GM23338 (cell line): ENCODE data around the gene TRIM72. TPM values are rescaled to one million over a fixed set of nuclear protein-coding genes. Genes with fewer than 3 reads are reported as not detected.

ENCODE experiments used
- ATAC-seq: fragments of 200-7000 bp; cut with Tn5 transposase; 3 replicates; pipeline ENCODE4 v1.9.1; 2020
- DNase-seq: peaks from one replicate; pipeline ENCODE4 v3.0.0-alpha.2; 2015; ENCODE audit warnings: low spot score
- H2AFZ ChIP-seq: fragments of 200-600 bp; sonication (generic); 2 replicates; pipeline ENCODE4 v1.8.0; 2016; ENCODE audit warnings: antibody characterized with exemption, mild to moderate bottlenecking, moderate library complexity
- H3F3A ChIP-seq: fragments of 200-600 bp; sonication (generic); replicated peaks from 2 replicates; pipeline ENCODE4 v1.8.0; 2017; ENCODE audit warnings: antibody characterized with exemption, mixed run types, low read depth
- H3K27ac ChIP-seq: fragments of 200-600 bp; sonication (generic); 2 replicates; pipeline ENCODE4 v1.6.1; 2016; ENCODE audit warnings: low read depth
- H3K27me3 ChIP-seq: fragments of 200-600 bp; sonication (generic); 2 replicates; pipeline ENCODE4 v1.8.0; 2016; ENCODE audit warnings: mild to moderate bottlenecking, mixed run types, moderate library complexity; ENCODE audit not compliant: insufficient read depth
- H3K36me3 ChIP-seq: fragments of 200-600 bp; sonication (generic); 2 replicates; pipeline ENCODE4 v1.8.0; 2016; ENCODE audit warnings: mild to moderate bottlenecking; ENCODE audit not compliant: insufficient read depth
- H3K4me1 ChIP-seq: fragments of 200-600 bp; sonication (generic); 2 replicates; pipeline ENCODE4 v1.8.0; 2016; ENCODE audit warnings: mild to moderate bottlenecking, moderate library complexity; ENCODE audit not compliant: insufficient read depth
- H3K4me2 ChIP-seq: fragments of 200-600 bp; sonication (generic); 2 replicates; pipeline ENCODE4 v1.7.1; 2017; ENCODE audit warnings: mixed run types
- H3K4me3 ChIP-seq: fragments of 200-600 bp; sonication (generic); 2 replicates; pipeline ENCODE4 v1.6.1; 2016; ENCODE audit warnings: mixed run types
- H3K79me2 ChIP-seq: fragments of 200-600 bp; sonication (generic); replicated peaks from 2 replicates; pipeline ENCODE4 v1.8.0; 2017; ENCODE audit warnings: mild to moderate bottlenecking; ENCODE audit not compliant: insufficient read depth
- H3K9me2 ChIP-seq: fragments of 200-600 bp; sonication (generic); 2 replicates; pipeline ENCODE4 v1.8.0; 2017; ENCODE audit not compliant: insufficient read depth
- H4K20me1 ChIP-seq: fragments of 200-600 bp; sonication (generic); replicated peaks from 2 replicates; pipeline ENCODE4 v1.8.0; 2017; ENCODE audit warnings: mild to moderate bottlenecking; ENCODE audit not compliant: insufficient read depth
- H3K27ac Mint-ChIP-seq: 2 replicates; pipeline ENCODE4 v1.8.0; 2020; ENCODE audit warnings: inconsistent platforms, mild to moderate bottlenecking, moderate library complexity, mixed read lengths
- H3K27me3 Mint-ChIP-seq: 3 replicates; pipeline ENCODE4 v1.8.0; 2022; ENCODE audit warnings: low read depth, mild to moderate bottlenecking, moderate library complexity, mixed read lengths, inconsistent platforms; ENCODE audit not compliant: insufficient read depth, poor library complexity
- H3K36me3 Mint-ChIP-seq: 3 replicates; pipeline ENCODE4 v1.8.0; 2021; ENCODE audit warnings: low read depth, mild to moderate bottlenecking, inconsistent platforms, moderate library complexity, mixed read lengths
- H3K4me1 Mint-ChIP-seq: 3 replicates; pipeline ENCODE4 v1.8.0; 2020; ENCODE audit warnings: mild to moderate bottlenecking, inconsistent platforms, mixed read lengths
- H3K4me3 Mint-ChIP-seq: 3 replicates; pipeline ENCODE4 v1.8.0; 2021; ENCODE audit warnings: moderate library complexity, mild to moderate bottlenecking, inconsistent platforms, mixed read lengths
- H3K9me3 Mint-ChIP-seq: 3 replicates; pipeline ENCODE4 v1.8.0; 2020; ENCODE audit warnings: moderate library complexity, mild to moderate bottlenecking, inconsistent platforms, mixed read lengths
- CREB1 ChIP-seq: fragments of 250-450 bp; sonication (Bioruptor Pico); IDR thresholded peaks from 2 replicates; pipeline ENCODE4 v1.5.0; 2020; ENCODE audit warnings: low read depth, mild to moderate bottlenecking, moderate library complexity
- CTCF ChIP-seq, 2 experiments: fragments of 200-600 bp in 1 of 2; sonication (generic) in 1 of 2; conservative IDR thresholded peaks; 2 replicates each; pipeline versions ENCODE4 v1.5.1 to v1.6.1; 2016 to 2017; ENCODE audit warnings: antibody characterized with exemption in 2 of 2, low read depth in 2 of 2, mild to moderate bottlenecking in 2 of 2, moderate library complexity in 1 of 2
- EZH2 ChIP-seq: fragments of 200-600 bp; sonication (generic); IDR thresholded peaks from one replicate; pipeline ENCODE4 v1.8.0; 2017; ENCODE audit warnings: antibody characterized with exemption, mild to moderate bottlenecking, low read depth; ENCODE audit not compliant: unreplicated experiment
- EZH2phosphoT487 ChIP-seq: fragments of 200-600 bp; sonication (generic); IDR thresholded peaks from one replicate; pipeline ENCODE4 v1.8.1; 2018; ENCODE audit warnings: antibody characterized with exemption; ENCODE audit not compliant: unreplicated experiment
- JUNB ChIP-seq: IDR thresholded peaks from one replicate; pipeline ENCODE4 v1.6.1; 2016; ENCODE audit warnings: antibody characterized with exemption; ENCODE audit not compliant: unreplicated experiment
- NANOG ChIP-seq: IDR thresholded peaks from 2 replicates; pipeline ENCODE4 v1.6.1; 2016; ENCODE audit warnings: antibody characterized with exemption, borderline replicate concordance
- POLR2AphosphoS5 ChIP-seq: IDR thresholded peaks from 2 replicates; pipeline ENCODE4 v1.6.1; 2016; ENCODE audit warnings: antibody characterized with exemption, low read depth
- STAT1 ChIP-seq: IDR thresholded peaks from one replicate; pipeline ENCODE4 v1.6.1; 2016; ENCODE audit warnings: antibody characterized with exemption; ENCODE audit not compliant: unreplicated experiment
- ZNF114 ChIP-seq: fragments of 250-450 bp; sonication (Bioruptor Pico); IDR thresholded peaks from 2 replicates; pipeline ENCODE4 v1.5.0; 2020; ENCODE audit warnings: mild to moderate bottlenecking, moderate library complexity
- ZNF331 ChIP-seq: fragments of 250-450 bp; sonication (Bioruptor Pico); IDR thresholded peaks from 2 replicates; pipeline ENCODE4 v1.5.0; 2020; ENCODE audit warnings: low read depth, mild to moderate bottlenecking, moderate library complexity
- ZNF462 ChIP-seq: fragments of 250-450 bp; sonication (Bioruptor Pico); IDR thresholded peaks from 2 replicates; pipeline ENCODE4 v1.5.0; 2020; ENCODE audit warnings: mild to moderate bottlenecking, moderate library complexity
- polyA plus RNA-seq: library from polyadenylated mRNA; unstranded; fragments of >200 nt; fragmentation: Nextera tagmentation; extraction: Ambion mirVana; gene quantifications from 2 replicates; pipeline ENCODE4 v1.2.1, GENCODE V29; 2016
- total RNA-seq: library from RNA; depleted of rRNA; stranded (reverse); fragments of >200 nt; shearing (Covaris generic); gene quantifications from 2 replicates; pipeline ENCODE4 v1.2.3, GENCODE V29; 2014
- TF ChIP-seq, protein P1 (sequence below): IDR thresholded peaks from one replicate; pipeline ENCODE4 v1.6.1; 2018; ENCODE audit warnings: antibody characterized with exemption; ENCODE audit not compliant: unreplicated experiment
- TF ChIP-seq, protein P2 (sequence below): IDR thresholded peaks from 2 replicates; pipeline ENCODE4 v1.6.1; 2016; ENCODE audit warnings: antibody characterized with exemption

The TRIM72 gene
- total and polyA plus RNA-seq, 2 experiments from 2014 or later = 0.81 to 1.3 TPM

- Histone ChIP-seq H3K4me1 (peaks cover 11% of the 10 kb centered on the region), H2AFZ (peak overlapping the region; percentile 47; the same call in 1 of the 2 replicates), H3K9me2 (no peaks in the 10 kb centered on the region), H3K36me3 (no peaks in the 10 kb centered on the region), H3K27ac (no peak overlapping the region), H3K27me3 (no peaks in the 10 kb centered on the region), H3K4me2 (no peak overlapping the region), H3K4me3 (no peak overlapping the region), H3F3A (no peaks in the 10 kb centered on the region; the same call in 1 of the 2 replicates), H4K20me1 (no peaks in the 10 kb centered on the region), H3K79me2 (no peaks in the 10 kb centered on the region)
- H3K27ac Mint-ChIP-seq = no peak overlapping the region
- H3K4me3 Mint-ChIP-seq = no peak overlapping the region
- TF ChIP-seq ZNF462 (no peak), STAT1 (no peak), CREB1 (CRISPR knock-in tag) (no peak), ZNF331 (CRISPR knock-in tag) (no peak), JUNB (no peak), CTCF (conservative IDR thresholded peaks at IDR 0.05; ENCODE audit: low read depth in 2 of 2) (no peak), NANOG (no peak), ZNF114 (no peak), EZH2phosphoT487 (no peak), POLR2AphosphoS5 (no peak), EZH2 (no peak)
- TF ChIP-seq, protein P1, sequence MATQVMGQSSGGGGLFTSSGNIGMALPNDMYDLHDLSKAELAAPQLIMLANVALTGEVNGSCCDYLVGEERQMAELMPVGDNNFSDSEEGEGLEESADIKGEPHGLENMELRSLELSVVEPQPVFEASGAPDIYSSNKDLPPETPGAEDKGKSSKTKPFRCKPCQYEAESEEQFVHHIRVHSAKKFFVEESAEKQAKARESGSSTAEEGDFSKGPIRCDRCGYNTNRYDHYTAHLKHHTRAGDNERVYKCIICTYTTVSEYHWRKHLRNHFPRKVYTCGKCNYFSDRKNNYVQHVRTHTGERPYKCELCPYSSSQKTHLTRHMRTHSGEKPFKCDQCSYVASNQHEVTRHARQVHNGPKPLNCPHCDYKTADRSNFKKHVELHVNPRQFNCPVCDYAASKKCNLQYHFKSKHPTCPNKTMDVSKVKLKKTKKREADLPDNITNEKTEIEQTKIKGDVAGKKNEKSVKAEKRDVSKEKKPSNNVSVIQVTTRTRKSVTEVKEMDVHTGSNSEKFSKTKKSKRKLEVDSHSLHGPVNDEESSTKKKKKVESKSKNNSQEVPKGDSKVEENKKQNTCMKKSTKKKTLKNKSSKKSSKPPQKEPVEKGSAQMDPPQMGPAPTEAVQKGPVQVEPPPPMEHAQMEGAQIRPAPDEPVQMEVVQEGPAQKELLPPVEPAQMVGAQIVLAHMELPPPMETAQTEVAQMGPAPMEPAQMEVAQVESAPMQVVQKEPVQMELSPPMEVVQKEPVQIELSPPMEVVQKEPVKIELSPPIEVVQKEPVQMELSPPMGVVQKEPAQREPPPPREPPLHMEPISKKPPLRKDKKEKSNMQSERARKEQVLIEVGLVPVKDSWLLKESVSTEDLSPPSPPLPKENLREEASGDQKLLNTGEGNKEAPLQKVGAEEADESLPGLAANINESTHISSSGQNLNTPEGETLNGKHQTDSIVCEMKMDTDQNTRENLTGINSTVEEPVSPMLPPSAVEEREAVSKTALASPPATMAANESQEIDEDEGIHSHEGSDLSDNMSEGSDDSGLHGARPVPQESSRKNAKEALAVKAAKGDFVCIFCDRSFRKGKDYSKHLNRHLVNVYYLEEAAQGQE = no peak
- TF ChIP-seq, protein P2, sequence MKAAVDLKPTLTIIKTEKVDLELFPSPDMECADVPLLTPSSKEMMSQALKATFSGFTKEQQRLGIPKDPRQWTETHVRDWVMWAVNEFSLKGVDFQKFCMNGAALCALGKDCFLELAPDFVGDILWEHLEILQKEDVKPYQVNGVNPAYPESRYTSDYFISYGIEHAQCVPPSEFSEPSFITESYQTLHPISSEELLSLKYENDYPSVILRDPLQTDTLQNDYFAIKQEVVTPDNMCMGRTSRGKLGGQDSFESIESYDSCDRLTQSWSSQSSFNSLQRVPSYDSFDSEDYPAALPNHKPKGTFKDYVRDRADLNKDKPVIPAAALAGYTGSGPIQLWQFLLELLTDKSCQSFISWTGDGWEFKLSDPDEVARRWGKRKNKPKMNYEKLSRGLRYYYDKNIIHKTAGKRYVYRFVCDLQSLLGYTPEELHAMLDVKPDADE = no peak
- H3K36me3 Mint-ChIP-seq = no peaks in the 10 kb centered on the region
- ATAC-seq = no peak
- H3K27me3 Mint-ChIP-seq = peaks cover 7% of the 10 kb centered on the region
- DNase-seq = no peak
- no peaks in the 10 kb centered on the region; the same call in 2 of the 3 replicates for H3K9me3 Mint-ChIP-seq
- peaks cover 12% of the 10 kb centered on the region; the same call in 2 of the 3 replicates for H3K4me1 Mint-ChIP-seq
These were observed 37.0 kb downstream of the TRIM72 start for GRCh38 chr16:31250782-31251384.
